Right atrium auricular region (tissue), 2 donors: ENCODE measurements around the gene IPO5. TPM values are rescaled to one million over a fixed set of nuclear protein-coding genes. Genes with fewer than 3 reads are reported as not detected.

Source experiments
- DNase-seq: peaks from one replicate; pipeline ENCODE4 v3.0.0-alpha.2; 2019; ENCODE audit warnings: low spot score
- H3K27ac ChIP-seq, 2 donors: fragments of 200-600 bp; sonication (generic); 1 replicate in 1 of 2; 2 replicates in 1 of 2; pipeline ENCODE4 v1.5.1; 2016 to 2019
- H3K27me3 ChIP-seq, 2 donors: fragments of 200-600 bp; sonication (generic); one replicate each; pipeline versions ENCODE4 v1.5.1 to v1.6.0; 2017 to 2019
- H3K36me3 ChIP-seq: fragments of 200-600 bp; sonication (generic); one replicate; pipeline ENCODE4 v1.5.1; 2016
- H3K4me1 ChIP-seq, 2 donors: fragments of 200-600 bp; sonication (generic); one replicate each; pipeline versions ENCODE4 v1.5.1 to v1.6.0; 2017 to 2019
- H3K4me3 ChIP-seq, 2 donors: fragments of 200-600 bp; sonication (generic); 1 replicate in 1 of 2; 2 replicates in 1 of 2; pipeline ENCODE4 v1.5.1; 2017 to 2019; ENCODE audit warnings: mild to moderate bottlenecking in 1 of 2, moderate library complexity in 1 of 2
- H3K9me3 ChIP-seq, 2 donors: fragments of 200-600 bp; sonication (generic); one replicate each; pipeline ENCODE4 v1.5.1; 2019
- total RNA-seq, 2 donors: library from RNA; depleted of rRNA; stranded (reverse); fragments of >200 nt; gene quantifications; one replicate each; pipeline ENCODE4 v1.1.0, GENCODE V29; 2016
- TF ChIP-seq, protein P1 (sequence below), 2 donors: fragments of 200-600 bp; sonication (generic); IDR thresholded peaks; one replicate each; pipeline ENCODE4 v1.5.1; 2019; ENCODE audit warnings: antibody characterized with exemption in 2 of 2

The IPO5 gene
- total RNA-seq, 2 donors from 2014 or later = 58.2 to 87.4 TPM

DNA sequence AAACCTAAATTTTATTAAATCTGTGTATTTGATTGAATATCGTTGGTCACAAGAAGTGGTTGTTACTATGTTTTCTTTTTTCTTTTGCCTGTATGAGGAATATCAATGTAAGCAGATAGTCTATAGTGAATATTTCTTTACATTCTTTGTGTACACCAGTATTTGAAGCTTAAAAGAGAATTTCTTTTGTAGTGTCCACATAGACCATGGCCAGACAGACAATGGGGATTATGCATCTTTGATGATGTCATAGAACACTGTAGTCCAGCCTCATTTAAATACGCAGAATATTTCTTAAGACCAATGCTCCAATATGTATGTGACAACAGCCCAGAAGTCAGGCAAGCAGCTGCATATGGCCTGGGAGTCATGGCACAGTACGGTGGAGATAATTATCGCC is 64.8 kb downstream of the IPO5 start:
- Histone ChIP-seq H3K27me3 (no peaks in the 10 kb centered on the region), H3K36me3 (peaks cover 81% of the 10 kb centered on the region), H3K9me3 (no peaks in the 10 kb centered on the region), H3K27ac (no peak overlapping the region), H3K4me3 (no peak overlapping the region), H3K4me1 (no peaks in the 10 kb centered on the region)
- TF ChIP-seq, protein P1, sequence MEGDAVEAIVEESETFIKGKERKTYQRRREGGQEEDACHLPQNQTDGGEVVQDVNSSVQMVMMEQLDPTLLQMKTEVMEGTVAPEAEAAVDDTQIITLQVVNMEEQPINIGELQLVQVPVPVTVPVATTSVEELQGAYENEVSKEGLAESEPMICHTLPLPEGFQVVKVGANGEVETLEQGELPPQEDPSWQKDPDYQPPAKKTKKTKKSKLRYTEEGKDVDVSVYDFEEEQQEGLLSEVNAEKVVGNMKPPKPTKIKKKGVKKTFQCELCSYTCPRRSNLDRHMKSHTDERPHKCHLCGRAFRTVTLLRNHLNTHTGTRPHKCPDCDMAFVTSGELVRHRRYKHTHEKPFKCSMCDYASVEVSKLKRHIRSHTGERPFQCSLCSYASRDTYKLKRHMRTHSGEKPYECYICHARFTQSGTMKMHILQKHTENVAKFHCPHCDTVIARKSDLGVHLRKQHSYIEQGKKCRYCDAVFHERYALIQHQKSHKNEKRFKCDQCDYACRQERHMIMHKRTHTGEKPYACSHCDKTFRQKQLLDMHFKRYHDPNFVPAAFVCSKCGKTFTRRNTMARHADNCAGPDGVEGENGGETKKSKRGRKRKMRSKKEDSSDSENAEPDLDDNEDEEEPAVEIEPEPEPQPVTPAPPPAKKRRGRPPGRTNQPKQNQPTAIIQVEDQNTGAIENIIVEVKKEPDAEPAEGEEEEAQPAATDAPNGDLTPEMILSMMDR (IDR thresholded peaks at IDR 0.05) = no peak
- no peak for DNase-seq

DNA sequence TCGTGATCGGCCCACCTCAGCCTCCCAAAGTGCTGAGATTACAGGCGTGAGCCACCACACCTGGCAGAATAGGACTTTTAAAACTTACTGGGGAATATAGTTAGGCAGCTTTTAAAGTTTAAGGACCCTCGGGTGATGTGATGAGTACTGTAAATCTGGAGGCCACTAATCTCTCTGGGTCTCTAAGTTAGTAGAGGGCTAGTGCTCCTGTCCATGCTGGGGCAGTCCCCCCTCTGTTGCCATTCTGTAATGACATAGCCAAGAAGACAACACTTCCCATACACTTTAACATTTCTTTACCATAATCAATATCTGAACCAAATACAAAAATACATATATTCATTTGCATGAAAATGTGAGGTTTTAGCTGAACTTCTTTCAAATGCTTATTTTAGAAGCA is 65.7 kb downstream of the IPO5 start:
- TF ChIP-seq, protein P1 (IDR thresholded peaks at IDR 0.05) = no peak
- Histone ChIP-seq H3K27me3 (no peaks in the 10 kb centered on the region), H3K27ac (no peak overlapping the region), H3K36me3 (peaks cover 72% of the 10 kb centered on the region), H3K4me3 (no peak overlapping the region), H3K9me3 (no peaks in the 10 kb centered on the region), H3K4me1 (no peaks in the 10 kb centered on the region)
- no peak for DNase-seq

DNA sequence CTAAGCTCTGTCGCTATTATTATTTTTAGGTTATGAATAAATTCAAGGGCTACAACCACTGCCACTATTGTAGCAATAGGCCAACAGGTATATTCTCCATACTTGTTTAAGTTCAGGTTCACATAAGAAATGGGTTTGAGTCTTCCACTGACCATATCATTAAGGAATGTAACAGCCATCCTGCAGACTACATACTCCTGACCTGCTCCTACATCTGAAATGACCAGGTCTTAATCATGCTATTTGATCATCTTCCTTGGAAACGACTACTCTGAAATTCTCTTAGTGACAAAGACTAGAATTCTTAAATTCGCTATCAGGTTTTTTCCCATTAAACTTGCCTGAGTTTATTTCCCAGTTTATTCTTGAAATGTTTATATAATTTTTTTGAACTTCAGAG is 66.8 kb downstream of the IPO5 start:
- Histone ChIP-seq H3K27ac (no peak overlapping the region), H3K36me3 (peaks cover 64% of the 10 kb centered on the region), H3K27me3 (no peaks in the 10 kb centered on the region), H3K9me3 (no peaks in the 10 kb centered on the region), H3K4me1 (no peaks in the 10 kb centered on the region), H3K4me3 (no peak overlapping the region)
- TF ChIP-seq, protein P1 (IDR thresholded peaks at IDR 0.05) = no peak
- DNase-seq = no peak

DNA sequence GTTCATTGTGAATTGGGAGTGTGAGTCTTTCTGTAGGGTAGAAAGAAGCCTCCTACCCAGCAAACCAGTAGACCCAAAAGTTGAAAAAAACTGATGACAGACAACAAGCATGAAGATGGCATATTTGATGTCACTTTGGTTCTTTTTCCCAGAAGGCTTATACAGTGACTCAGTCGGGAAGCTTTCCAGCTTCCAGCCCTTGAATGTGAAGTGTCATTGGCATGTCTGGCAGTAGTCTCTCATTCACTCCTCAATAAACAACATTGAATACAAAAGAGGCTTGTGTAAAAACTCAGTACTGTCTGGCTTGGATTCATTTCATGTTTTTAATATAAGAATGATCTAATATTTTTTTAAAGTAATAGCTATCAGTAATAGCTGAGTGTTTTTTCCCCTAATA is 68.7 kb downstream of the IPO5 start:
- peaks cover 45% of the 10 kb centered on the region for H3K36me3 ChIP-seq

DNA sequence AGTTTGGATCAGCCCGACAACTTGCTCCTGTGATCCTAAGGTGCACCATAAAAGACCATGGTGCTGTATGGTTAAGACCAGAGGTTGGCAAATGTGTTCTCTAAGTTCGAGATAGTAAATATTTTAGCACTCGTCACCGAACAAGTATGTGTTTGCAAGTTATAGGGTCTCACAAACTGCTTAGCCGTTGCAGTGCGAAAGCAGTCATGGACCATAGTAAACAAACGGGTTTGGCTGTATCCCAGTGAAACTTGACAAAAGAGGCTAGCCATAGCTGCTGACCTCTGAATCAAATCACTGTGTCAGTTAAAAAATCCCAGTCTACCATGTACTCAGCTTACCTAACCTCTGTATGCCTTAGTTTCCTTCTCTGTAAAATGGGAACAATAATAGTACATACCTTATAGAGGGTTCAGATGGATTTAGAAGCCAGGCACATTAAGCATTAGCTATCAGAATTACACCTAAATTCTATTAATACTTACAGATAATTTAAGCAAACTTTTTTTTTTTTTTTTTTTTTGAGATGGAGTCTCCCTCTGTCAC is 72.1 kb downstream of the IPO5 start:
- H3K4me1 ChIP-seq = no peaks in the 10 kb centered on the region
- no peak overlapping the region for H3K4me3 ChIP-seq
- H3K27me3 ChIP-seq = no peaks in the 10 kb centered on the region
- TF ChIP-seq, protein P1 (IDR thresholded peaks at IDR 0.05) = no peak
- H3K9me3 ChIP-seq = no peaks in the 10 kb centered on the region
- no peak overlapping the region for H3K27ac ChIP-seq
- H3K36me3 ChIP-seq = peaks cover 13% of the 10 kb centered on the region
- DNase-seq = no peak

More for the DNA sequence above, 68.7 kb downstream of the IPO5 start:
- H3K27me3 ChIP-seq = no peaks in the 10 kb centered on the region
- DNase-seq = no peak
- H3K9me3 ChIP-seq = no peaks in the 10 kb centered on the region
- TF ChIP-seq, protein P1 (IDR thresholded peaks at IDR 0.05) = no peak
- H3K27ac ChIP-seq = no peak overlapping the region
- H3K4me3 ChIP-seq = no peak overlapping the region
- H3K4me1 ChIP-seq = no peaks in the 10 kb centered on the region

DNA sequence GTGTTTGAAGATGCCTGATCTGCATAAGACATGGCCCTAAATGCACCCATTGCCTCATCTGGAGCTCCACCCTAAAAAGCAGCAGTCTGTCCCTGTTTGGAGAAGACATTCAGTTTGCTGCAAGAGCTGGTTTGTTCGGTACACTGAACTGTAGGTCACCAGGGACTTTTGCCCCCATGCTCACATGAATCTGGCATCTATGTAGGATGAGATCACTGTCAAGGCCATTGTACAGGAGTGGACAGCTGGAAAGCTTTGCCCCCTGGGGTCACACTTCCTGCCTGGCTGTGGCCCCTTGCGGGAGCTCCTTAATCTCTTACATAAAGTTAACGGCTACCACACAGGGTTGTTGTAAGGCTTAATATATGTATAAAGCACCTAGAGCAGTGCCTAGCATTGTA is 73.0 kb downstream of the IPO5 start:
- Histone ChIP-seq H3K4me3 (no peak overlapping the region), H3K27ac (no peak overlapping the region), H3K27me3 (no peaks in the 10 kb centered on the region), H3K9me3 (no peaks in the 10 kb centered on the region), H3K36me3 (peaks cover 6% of the 10 kb centered on the region), H3K4me1 (no peaks in the 10 kb centered on the region)
- DNase-seq = no peak
- TF ChIP-seq, protein P1 (IDR thresholded peaks at IDR 0.05) = no peak
